Measurements from ENCODE around the gene NRSN2. TPM values are rescaled to one million over a fixed set of nuclear protein-coding genes. Genes with fewer than 3 reads are reported as not detected.
"Not testable (repeated sequence)": the region's sequence is repeated elsewhere in the genome, so short reads cannot be mapped to it uniquely, and the experiment has no call there.

Gene NRSN2
- total RNA-seq, 6 donors from 2014 or later: 13.6 to 30.8 (median 25.6) TPM

GRCh38 chr20:388034-388994 is 41.4 kb downstream of the NRSN2 start:
- ATAC-seq (ENCODE audit: low FRiP score in 2 of 2): no peak
- TF ChIP-seq EP300 (IDR thresholded peaks at IDR 0.05): no peak
- no peak for TF ChIP-seq CTCF (IDR thresholded peaks at IDR 0.05)
- no peak for TF ChIP-seq POLR2AphosphoS5 (IDR thresholded peaks at IDR 0.05)
- no peaks in the 10 kb centered on the region for H3K9me3 ChIP-seq
- no peaks in the 10 kb centered on the region for H3K4me1 ChIP-seq
- DNase-seq: peak in 1 of 2 donors; percentile 46
- 88% methylated on average over 11 to 21 of the region's 21 CpGs for WGBS, 2 donors
- no peak overlapping the region for H3K27ac ChIP-seq
- no peak overlapping the region for H3K4me3 ChIP-seq
- no peaks in the 10 kb centered on the region for H3K27me3 ChIP-seq
- peaks cover 3 to 61% (median 48%) of the 10 kb centered on the region in 4 donors for H3K36me3 ChIP-seq

- no peak overlapping the region for H3K4me3 ChIP-seq
- TF ChIP-seq EP300 (IDR thresholded peaks at IDR 0.05) (no peak), POLR2AphosphoS5 (IDR thresholded peaks at IDR 0.05) (no peak), CTCF (IDR thresholded peaks at IDR 0.05) (no peak), POLR2A (IDR thresholded peaks at IDR 0.05) (no peak)
- no peaks in the 10 kb centered on the region for H3K9me3 ChIP-seq
- H3K27ac ChIP-seq: no peak overlapping the region
- ATAC-seq (ENCODE audit: low FRiP score in 2 of 2) (no peak), DNase-seq (no peak)
- no peaks in the 10 kb centered on the region for H3K27me3 ChIP-seq
- H3K36me3 ChIP-seq: peaks cover 3 to 70% (median 54%) of the 10 kb centered on the region in 4 donors
- 80% methylated on average over 3 to 6 of the region's 6 CpGs for WGBS, 2 donors
- no peaks in the 10 kb centered on the region for H3K4me1 ChIP-seq
These were observed 42.3 kb downstream of the NRSN2 start for GRCh38 chr20:389220-389619.

- peaks cover 6 to 87% (median 70%) of the 10 kb centered on the region in 4 donors for H3K36me3 ChIP-seq
- 93 to 96% methylated on average over 20 to 29 of the region's 29 CpGs for WGBS, 2 donors
- no peak overlapping the region for H3K4me3 ChIP-seq
- H3K27me3 ChIP-seq: no peaks in the 10 kb centered on the region
- DNase-seq (peak in 1 of 2 donors; percentile 47), ATAC-seq (ENCODE audit: low FRiP score in 2 of 2) (peak; percentile 17 to 37)
- no peaks in the 10 kb centered on the region for H3K4me1 ChIP-seq
- no peak overlapping the region for H3K27ac ChIP-seq
- H3K9me3 ChIP-seq: no peaks in the 10 kb centered on the region
- no peak for TF ChIP-seq CTCF (IDR thresholded peaks at IDR 0.05)
- no peak for TF ChIP-seq POLR2AphosphoS5 (IDR thresholded peaks at IDR 0.05)
- no peak for TF ChIP-seq POLR2A (IDR thresholded peaks at IDR 0.05)
- no peak for TF ChIP-seq EP300 (IDR thresholded peaks at IDR 0.05)
These were observed 44.3 kb downstream of the NRSN2 start for GRCh38 chr20:391041-391711.

- not testable (repeated sequence) for H3K9me3 ChIP-seq; H3K27me3 ChIP-seq; H3K4me1 ChIP-seq; H3K27ac ChIP-seq; H3K4me3 ChIP-seq; ATAC-seq (ENCODE audit: low FRiP score in 2 of 2); DNase-seq
- H3K36me3 ChIP-seq: peaks cover 13 to 100% (median 79%) of the 10 kb centered on the region in 4 donors
- 90 to 94% methylated on average over 2 of the region's 2 CpGs for WGBS, 2 donors
These were observed 46.4 kb downstream of the NRSN2 start for GRCh38 chr20:393296-393695.

GRCh38 chr20:396252-396618 is 49.3 kb downstream of the NRSN2 start:
- Histone ChIP-seq H3K36me3 (peaks cover 11 to 72% (median 55%) of the 10 kb centered on the region in 4 donors), H3K4me1 (no peaks in the 10 kb centered on the region), H3K27me3 (no peaks in the 10 kb centered on the region), H3K9me3 (no peaks in the 10 kb centered on the region), H3K4me3 (no peak overlapping the region), H3K27ac (no peak overlapping the region)
- 95 to 99% methylated on average over 21 to 22 of the region's 24 CpGs for WGBS, 2 donors
- TF ChIP-seq CTCF (IDR thresholded peaks at IDR 0.05) (no peak), EP300 (IDR thresholded peaks at IDR 0.05) (no peak), POLR2A (IDR thresholded peaks at IDR 0.05) (no peak), POLR2AphosphoS5 (IDR thresholded peaks at IDR 0.05) (no peak)
- ATAC-seq (ENCODE audit: low FRiP score in 2 of 2) (peak in 1 of 2 donors; percentile 28), DNase-seq (peak in 1 of 2 donors; percentile 77)
